K562 (cell line): Measurements from ENCODE around the gene TTC4. TPM values are rescaled to one million over a fixed set of nuclear protein-coding genes. Genes with fewer than 3 reads are reported as not detected.
A peak's percentile ranks its signal among the peaks of the same experiment; 100 is the strongest.

Experiments
- CBX8 ChIP-seq: fragments of 200-600 bp; sonication (generic); IDR thresholded peaks from 2 replicates; pipeline ENCODE4 v1.6.1; 2012; ENCODE audit warnings: borderline replicate concordance, mixed run types, low read depth, mild to moderate bottlenecking, moderate library complexity, mixed read lengths, low read length, control low read depth, inconsistent platforms; ENCODE audit not compliant: poor library complexity, severe bottlenecking; ENCODE audit errors: extremely low read depth
- CSDE1 ChIP-seq, 2 experiments: fragments of 450-650 bp; IDR thresholded peaks; 2 replicates each; pipeline ENCODE4 v1.6.1; 2016; ENCODE audit warnings: mild to moderate bottlenecking in 1 of 2
- E2F5 ChIP-seq: sonication (generic); formaldehyde crosslinking; IDR thresholded peaks from 2 replicates; pipeline ENCODE4 v1.8.0; 2022; ENCODE audit warnings: mild to moderate bottlenecking, missing genetic modification reagents
- GABPB2 ChIP-seq: fragments of 250-450 bp; sonication (Bioruptor Pico); conservative IDR thresholded peaks from 2 replicates; pipeline ENCODE4 v1.5.1; 2021; ENCODE audit warnings: mild to moderate bottlenecking
- HDAC2 ChIP-seq: fragments of 450-650 bp; IDR thresholded peaks from 2 replicates; pipeline ENCODE4 v1.6.1; 2016; ENCODE audit warnings: mild to moderate bottlenecking
- HMG20A ChIP-seq: fragments of 450-650 bp; formaldehyde crosslinking; conservative IDR thresholded peaks from 2 replicates; pipeline ENCODE4 v1.4.0; 2020; ENCODE audit warnings: mild to moderate bottlenecking, mixed read lengths
- MITF ChIP-seq: IDR thresholded peaks from 2 replicates; pipeline ENCODE4 v1.6.1; 2014; ENCODE audit warnings: antibody characterized with exemption
- MXI1 ChIP-seq: IDR thresholded peaks from 2 replicates; pipeline ENCODE4 v1.6.1; 2011; ENCODE audit warnings: low read depth, mild to moderate bottlenecking, improper control_type of control experiment, low read length
- MYBL2 ChIP-seq, 2 experiments: fragments of 450-650 bp in 1 of 2; sonication (generic) in 1 of 2; formaldehyde crosslinking in 1 of 2; IDR thresholded peaks; 2 replicates each; pipeline versions ENCODE4 v1.6.1 to v1.8.1; 2017 to 2022; ENCODE audit warnings: borderline replicate concordance in 1 of 2, inconsistent platforms in 1 of 2, low read depth in 1 of 2, mild to moderate bottlenecking in 1 of 2, missing genetic modification reagents in 1 of 2, moderate library complexity in 1 of 2
- NFATC3 ChIP-seq: fragments of 450-650 bp; IDR thresholded peaks from 2 replicates; pipeline ENCODE4 v1.6.1; 2017; ENCODE audit warnings: mild to moderate bottlenecking
- RBM34 ChIP-seq: fragments of 200-400 bp; formaldehyde crosslinking; IDR thresholded peaks from 2 replicates; pipeline ENCODE4 v1.6.1; 2018; ENCODE audit warnings: low read length, borderline replicate concordance; ENCODE audit not compliant: insufficient read depth
- RFX5 ChIP-seq: IDR thresholded peaks from 2 replicates; pipeline ENCODE4 v1.6.1; 2011; ENCODE audit warnings: low read depth, mild to moderate bottlenecking, improper control_type of control experiment, low read length
- SETDB1 ChIP-seq: IDR thresholded peaks from one replicate; pipeline ENCODE4 v1.6.1; 2012; ENCODE audit warnings: low read length, control low read depth, inconsistent platforms
- TBL1XR1 ChIP-seq, 2 experiments: IDR thresholded peaks; 2 replicates each; pipeline ENCODE4 v1.6.1; 2012; ENCODE audit warnings: improper control_type of control experiment in 2 of 2, low read length in 2 of 2, mild to moderate bottlenecking in 1 of 2
- U2AF1 ChIP-seq: fragments of 200-400 bp; formaldehyde crosslinking; optimal IDR thresholded peaks from 2 replicates; pipeline ENCODE3; 2017; ENCODE audit warnings: mild to moderate bottlenecking, low read depth, low read length, moderate library complexity
- ZNF143 ChIP-seq: sonication (generic); formaldehyde crosslinking; IDR thresholded peaks from 2 replicates; pipeline ENCODE4 v1.9.0; 2022; ENCODE audit warnings: mild to moderate bottlenecking, missing genetic modification reagents
- ZNF197 ChIP-seq: fragments of 200-800 bp; sonication (Bioruptor generic); IDR thresholded peaks from 2 replicates; pipeline ENCODE4 v1.6.1; 2016; ENCODE audit warnings: low read depth, missing genetic modification characterization, missing compliant biosample characterization
- ZNF561 ChIP-seq: fragments of 450-650 bp; formaldehyde crosslinking; conservative IDR thresholded peaks from 2 replicates; pipeline ENCODE4 v1.4.0; 2020; ENCODE audit warnings: mild to moderate bottlenecking, moderate library complexity
- ZNF764 ChIP-seq: fragments of 250-450 bp; sonication (Bioruptor Pico); IDR thresholded peaks from 2 replicates; pipeline ENCODE4 v1.4.0; 2020; ENCODE audit warnings: low read depth, mild to moderate bottlenecking, moderate library complexity
- polyA plus RNA-seq, 8 experiments: library from polyadenylated mRNA; depleted of rRNA in 4 of 8; stranded (reverse) in 5 of 8; unstranded in 3 of 8; fragments of >200 nt; fragmentation: Nextera tagmentation in 2 of 8; fragmentation: Illumina TruSeq in 1 of 8; extraction: Ambion mirVana in 2 of 8; extraction: Trizol in 1 of 8; gene quantifications; 2 replicates each; pipeline versions ENCODE4 v1.2.1 to v1.2.3, GENCODE V29; 2011 to 2014; ENCODE audit warnings: inconsistent platforms in 1 of 8, missing spikeins in 1 of 8
- total RNA-seq, 7 experiments: library from RNA; depleted of rRNA in 6 of 7; stranded (reverse); fragments of >200 nt in 6 of 7; fragmentation: Illumina TruSeq in 2 of 7; extraction: Trizol in 2 of 7; gene quantifications; 2 replicates each; pipeline versions ENCODE4 v1.2.1 to v1.2.3, GENCODE V29; 2011 to 2021; ENCODE audit warnings: low replicate concordance in 1 of 7
- TF ChIP-seq, protein P1 (sequence below), 2 experiments: fragments of 450-650 bp in 1 of 2; IDR thresholded peaks; 2 replicates each; pipeline ENCODE4 v1.6.1; 2011 to 2017; ENCODE audit warnings: low read depth in 2 of 2, antibody characterized with exemption in 1 of 2, borderline replicate concordance in 1 of 2, low read length in 1 of 2, mild to moderate bottlenecking in 1 of 2, mixed read lengths in 1 of 2; ENCODE audit not compliant: control insufficient read depth in 1 of 2

The TTC4 gene
- total and polyA plus RNA-seq, 9 of the 15 experiments (the other 6 are each of a cell fraction or from before 2014, with no cell fraction given), result 36.3 to 111 (median 54.1) TPM

DNA sequence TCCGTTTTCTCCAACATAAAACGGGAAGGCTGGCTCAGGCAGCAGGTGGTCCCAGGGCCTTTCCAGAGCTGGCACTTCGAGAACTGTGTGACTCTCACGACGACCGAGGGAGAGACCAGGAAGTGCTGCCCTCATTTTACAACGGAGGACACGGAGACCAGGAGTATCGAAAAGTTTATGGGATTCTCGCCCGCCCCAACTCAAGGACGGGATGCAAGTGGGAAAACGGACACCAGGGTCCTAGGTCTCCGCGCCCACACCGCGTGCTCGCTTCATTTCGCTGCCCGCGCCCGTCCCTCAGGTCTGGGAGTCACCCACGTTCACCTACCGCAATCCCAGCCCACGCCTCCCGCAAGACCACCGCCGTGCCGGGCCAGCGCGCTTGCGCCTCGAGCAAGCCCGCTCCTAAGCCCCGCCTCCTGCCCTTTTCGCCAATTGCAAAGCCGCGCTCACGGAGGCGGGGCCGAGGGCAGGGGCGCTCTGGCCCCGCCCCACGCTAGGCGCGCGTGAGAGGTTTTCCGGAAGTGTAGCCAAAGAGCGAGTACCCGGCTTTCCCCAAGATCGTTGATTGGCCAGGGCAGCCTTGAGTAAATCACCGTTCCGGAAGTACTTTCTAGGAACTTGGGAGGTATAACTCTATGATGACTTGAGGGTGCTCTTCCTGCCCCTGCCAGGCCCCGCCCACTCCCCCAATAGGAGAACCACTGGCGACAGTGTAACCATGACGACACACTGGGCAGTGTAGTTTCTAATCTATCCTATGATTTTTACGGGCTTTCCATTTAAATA, 48.7 kb downstream of the TTC4 start, which contains the start of gene PARS2 (continued):
- TF ChIP-seq CBX8, result no peak
- TF ChIP-seq CSDE1 (IDR thresholded peaks at IDR 0.05), result peak in 1 of 2 experiments; percentile 95; a peak in 2 of 4 replicates
- peak; percentile 92 for TF ChIP-seq MXI1
- no peak for TF ChIP-seq HMG20A (CRISPR knock-in tag)
- peak; percentile 71; the same call in 1 of the 2 replicates for TF ChIP-seq HDAC2
- no peak for TF ChIP-seq ZNF143 (CRISPR knock-in tag)
- no peak for TF ChIP-seq ZNF197 (CRISPR knock-in tag)
- TF ChIP-seq E2F5 (CRISPR knock-in tag), result no peak; the same call in 1 of the 2 replicates
- TF ChIP-seq, protein P1, sequence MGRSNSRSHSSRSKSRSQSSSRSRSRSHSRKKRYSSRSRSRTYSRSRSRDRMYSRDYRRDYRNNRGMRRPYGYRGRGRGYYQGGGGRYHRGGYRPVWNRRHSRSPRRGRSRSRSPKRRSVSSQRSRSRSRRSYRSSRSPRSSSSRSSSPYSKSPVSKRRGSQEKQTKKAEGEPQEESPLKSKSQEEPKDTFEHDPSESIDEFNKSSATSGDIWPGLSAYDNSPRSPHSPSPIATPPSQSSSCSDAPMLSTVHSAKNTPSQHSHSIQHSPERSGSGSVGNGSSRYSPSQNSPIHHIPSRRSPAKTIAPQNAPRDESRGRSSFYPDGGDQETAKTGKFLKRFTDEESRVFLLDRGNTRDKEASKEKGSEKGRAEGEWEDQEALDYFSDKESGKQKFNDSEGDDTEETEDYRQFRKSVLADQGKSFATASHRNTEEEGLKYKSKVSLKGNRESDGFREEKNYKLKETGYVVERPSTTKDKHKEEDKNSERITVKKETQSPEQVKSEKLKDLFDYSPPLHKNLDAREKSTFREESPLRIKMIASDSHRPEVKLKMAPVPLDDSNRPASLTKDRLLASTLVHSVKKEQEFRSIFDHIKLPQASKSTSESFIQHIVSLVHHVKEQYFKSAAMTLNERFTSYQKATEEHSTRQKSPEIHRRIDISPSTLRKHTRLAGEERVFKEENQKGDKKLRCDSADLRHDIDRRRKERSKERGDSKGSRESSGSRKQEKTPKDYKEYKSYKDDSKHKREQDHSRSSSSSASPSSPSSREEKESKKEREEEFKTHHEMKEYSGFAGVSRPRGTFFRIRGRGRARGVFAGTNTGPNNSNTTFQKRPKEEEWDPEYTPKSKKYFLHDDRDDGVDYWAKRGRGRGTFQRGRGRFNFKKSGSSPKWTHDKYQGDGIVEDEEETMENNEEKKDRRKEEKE (IDR thresholded peaks at IDR 0.05; ENCODE audit: borderline replicate concordance in 1 of 2, control insufficient read depth in 1 of 2, low read depth in 2 of 2, low read length in 1 of 2), result no peak
- TF ChIP-seq TBL1XR1 (IDR thresholded peaks at IDR 0.05; ENCODE audit: low read length in 2 of 2), result peak in 1 of 2 experiments; percentile 67; a peak in 1 of 4 replicates
- peak; percentile 79 for TF ChIP-seq ZNF764 (CRISPR knock-in tag)
- no peak for TF ChIP-seq NFATC3
- TF ChIP-seq ZNF561 (CRISPR knock-in tag), result 0 out of 2 replicates have a peak, but pooled peaks have one; percentile 1
- TF ChIP-seq MYBL2 (IDR thresholded peaks at IDR 0.05; ENCODE audit: low read depth), result no peak
- no peak for TF ChIP-seq MYBL2 (CRISPR knock-in tag; IDR thresholded peaks at IDR 0.05; ENCODE audit: borderline replicate concordance)
- TF ChIP-seq SETDB1, result peak; percentile 25
- TF ChIP-seq U2AF1, result no peak
- TF ChIP-seq RFX5, result 0 out of 2 replicates have a peak, but pooled peaks have one; percentile 20
- 0 out of 2 replicates have a peak, but pooled peaks have one; percentile 5 for TF ChIP-seq GABPB2
- TF ChIP-seq RBM34, result no peak
- TF ChIP-seq MITF, result 0 out of 2 replicates have a peak, but pooled peaks have one; percentile 7
